ENCODE measurements around the gene OPA1. TPM values are rescaled to one million over a fixed set of nuclear protein-coding genes. Genes with fewer than 3 reads are reported as not detected.
"Not testable (repeated sequence)": the region's sequence is repeated elsewhere in the genome, so short reads cannot be mapped to it uniquely, and the experiment has no call there.

OPA1 gene
- total RNA-seq, 1 donor = 91.5 TPM

GRCh38 chr3:193595939-193596487 lies 3.0 kb downstream of the OPA1 start:
- no peak for DNase-seq (ENCODE audit: low read depth)
- no peak overlapping the region for H3K4me3 ChIP-seq (ENCODE audit: low read depth, low read length)
- TF ChIP-seq, protein P1, sequence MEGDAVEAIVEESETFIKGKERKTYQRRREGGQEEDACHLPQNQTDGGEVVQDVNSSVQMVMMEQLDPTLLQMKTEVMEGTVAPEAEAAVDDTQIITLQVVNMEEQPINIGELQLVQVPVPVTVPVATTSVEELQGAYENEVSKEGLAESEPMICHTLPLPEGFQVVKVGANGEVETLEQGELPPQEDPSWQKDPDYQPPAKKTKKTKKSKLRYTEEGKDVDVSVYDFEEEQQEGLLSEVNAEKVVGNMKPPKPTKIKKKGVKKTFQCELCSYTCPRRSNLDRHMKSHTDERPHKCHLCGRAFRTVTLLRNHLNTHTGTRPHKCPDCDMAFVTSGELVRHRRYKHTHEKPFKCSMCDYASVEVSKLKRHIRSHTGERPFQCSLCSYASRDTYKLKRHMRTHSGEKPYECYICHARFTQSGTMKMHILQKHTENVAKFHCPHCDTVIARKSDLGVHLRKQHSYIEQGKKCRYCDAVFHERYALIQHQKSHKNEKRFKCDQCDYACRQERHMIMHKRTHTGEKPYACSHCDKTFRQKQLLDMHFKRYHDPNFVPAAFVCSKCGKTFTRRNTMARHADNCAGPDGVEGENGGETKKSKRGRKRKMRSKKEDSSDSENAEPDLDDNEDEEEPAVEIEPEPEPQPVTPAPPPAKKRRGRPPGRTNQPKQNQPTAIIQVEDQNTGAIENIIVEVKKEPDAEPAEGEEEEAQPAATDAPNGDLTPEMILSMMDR (IDR thresholded peaks at IDR 0.05; ENCODE audit: insufficient read depth, low read depth, low read length) = no peak

- no peak for DNase-seq (ENCODE audit: low read depth)
- TF ChIP-seq, protein P1 (IDR thresholded peaks at IDR 0.05; ENCODE audit: insufficient read depth, low read depth, low read length) = no peak
- no peak overlapping the region for H3K4me3 ChIP-seq (ENCODE audit: low read depth, low read length)
Measured at GRCh38 chr3:193598202-193598601, 5.2 kb downstream of the OPA1 start.

- no peak for DNase-seq (ENCODE audit: low read depth)
- TF ChIP-seq, protein P1 (IDR thresholded peaks at IDR 0.05; ENCODE audit: insufficient read depth, low read depth, low read length) = no peak
- H3K4me3 ChIP-seq (ENCODE audit: low read depth, low read length) = no peak overlapping the region
Measured at GRCh38 chr3:193599393-193599792, 6.4 kb downstream of the OPA1 start.

- H3K4me3 ChIP-seq (ENCODE audit: low read depth, low read length) = no peak overlapping the region
Measured at GRCh38 chr3:193605876-193606275, 12.9 kb downstream of the OPA1 start.

GRCh38 chr3:193606892-193607291 lies 13.9 kb downstream of the OPA1 start:
- not testable (repeated sequence) for DNase-seq (ENCODE audit: low read depth); H3K4me3 ChIP-seq (ENCODE audit: low read depth, low read length)

More at GRCh38 chr3:193605876-193606275, 12.9 kb downstream of the OPA1 start:
- TF ChIP-seq, protein P1 (IDR thresholded peaks at IDR 0.05; ENCODE audit: insufficient read depth, low read depth, low read length) = peak; percentile 89
- peak; percentile 70 for DNase-seq (ENCODE audit: low read depth)

GRCh38 chr3:193610516-193610915 lies 17.5 kb downstream of the OPA1 start:
- not testable (repeated sequence) for H3K4me3 ChIP-seq (ENCODE audit: low read depth, low read length); DNase-seq (ENCODE audit: low read depth)

DNA sequence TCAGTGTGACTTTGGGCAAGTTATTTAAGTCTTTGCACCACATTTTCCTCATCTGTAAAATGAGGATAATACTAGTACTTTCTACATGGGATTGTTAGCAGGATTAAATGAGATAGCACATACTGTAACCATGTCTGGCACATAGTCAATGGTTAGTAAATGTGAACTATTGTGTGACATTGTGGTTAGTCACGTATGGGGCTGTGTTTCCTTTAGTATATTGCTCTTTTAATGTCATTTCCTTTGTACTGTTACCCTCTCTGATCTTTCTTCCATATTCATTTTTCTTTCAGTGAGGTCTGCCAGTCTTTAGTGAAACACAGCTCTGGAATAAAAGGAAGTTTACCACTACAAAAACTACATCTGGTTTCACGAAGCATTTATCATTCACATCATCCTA lies 21.4 kb downstream of the OPA1 start:
- DNase-seq (ENCODE audit: low read depth) = no peak
- no peak overlapping the region for H3K4me3 ChIP-seq (ENCODE audit: low read depth, low read length)
- TF ChIP-seq, protein P1 (IDR thresholded peaks at IDR 0.05; ENCODE audit: insufficient read depth, low read depth, low read length) = no peak

GRCh38 chr3:193617628-193618027 lies 24.6 kb downstream of the OPA1 start:
- H3K4me3 ChIP-seq (ENCODE audit: low read depth, low read length) = no peak overlapping the region
- TF ChIP-seq, protein P1 (IDR thresholded peaks at IDR 0.05; ENCODE audit: insufficient read depth, low read depth, low read length) = no peak
- no peak for DNase-seq (ENCODE audit: low read depth)

Data from fibroblast of villous mesenchyme (primary cell).